Suprapubic skin (tissue), 3 donors: Measurements from ENCODE around the gene TMEM45B.

Experiments used
- CTCF ChIP-seq, 2 donors: fragments of 200-600 bp in 1 of 2; fragments of 450-650 bp in 1 of 2; sonication (generic) in 1 of 2; IDR thresholded peaks; one replicate each; pipeline ENCODE4 v1.5.1; 2016 to 2019; ENCODE audit warnings: antibody characterized with exemption in 2 of 2, mild to moderate bottlenecking in 1 of 2, moderate library complexity in 1 of 2
- POLR2A ChIP-seq, 2 donors: fragments of 450-650 bp; IDR thresholded peaks; one replicate each; pipeline ENCODE4 v1.6.1; 2017; ENCODE audit warnings: antibody characterized with exemption in 2 of 2, mild to moderate bottlenecking in 2 of 2, moderate library complexity in 2 of 2

DNA sequence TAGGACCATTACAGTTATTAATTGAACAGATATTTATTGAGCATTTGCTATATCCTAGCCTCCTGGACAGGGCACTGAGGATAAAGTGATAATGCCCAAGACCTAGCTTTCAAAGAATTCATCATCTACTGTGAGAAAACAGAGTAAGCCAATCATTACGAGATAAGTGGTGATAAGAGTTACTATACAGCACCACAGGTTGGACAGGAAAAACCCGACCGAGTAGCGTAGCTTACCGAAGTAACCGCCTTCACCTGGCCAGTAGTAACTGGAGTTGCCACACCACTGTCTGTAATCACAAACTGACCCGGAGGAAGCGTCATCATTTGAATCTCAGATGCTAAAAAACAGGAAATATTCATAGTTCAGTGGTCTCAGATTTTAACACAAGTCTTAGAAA lies 89.8 kb downstream of the TMEM45B start:
- TF ChIP-seq CTCF (IDR thresholded peaks at IDR 0.05) = no peak
- TF ChIP-seq POLR2A (IDR thresholded peaks at IDR 0.05) = no peak
